Measurements from ENCODE around the gene RPL15.

The RPL15 gene

GRCh38 chr3:23923786-23924185 is 6.9 kb downstream of the RPL15 start:
- no peak overlapping the region for H3K27ac ChIP-seq (ENCODE audit: low read depth, low read length)
- no peak overlapping the region for H3K4me3 ChIP-seq (ENCODE audit: low read depth in 1 of 5, low read length in 5 of 5)
- H3K36me3 ChIP-seq (ENCODE audit: control insufficient read depth in 5 of 5, insufficient read depth in 5 of 5, low read length in 5 of 5), result peaks cover 16 to 32% (median 23%) of the 10 kb centered on the region in 5 donors
- H3K9me3 ChIP-seq (ENCODE audit: control insufficient read depth in 5 of 5, low read length in 5 of 5), result no peaks in the 10 kb centered on the region
- no peaks in the 10 kb centered on the region for H3K27me3 ChIP-seq (ENCODE audit: control insufficient read depth in 5 of 5, insufficient read depth in 4 of 5, low read length in 5 of 5)
- no peak overlapping the region for H3K9ac ChIP-seq (ENCODE audit: low read length in 5 of 5)
- H3K4me1 ChIP-seq (ENCODE audit: control insufficient read depth in 5 of 5, insufficient read depth in 5 of 5, low read length in 5 of 5), result peaks cover 0 to 9% (median 3%) of the 10 kb centered on the region in 5 donors

- Histone ChIP-seq H3K4me1 (ENCODE audit: control insufficient read depth in 5 of 5, insufficient read depth in 5 of 5, low read length in 5 of 5) (no peaks in the 10 kb centered on the region), H3K4me3 (ENCODE audit: low read depth in 1 of 5, low read length in 5 of 5) (no peak overlapping the region), H3K27ac (ENCODE audit: low read depth, low read length) (no peak overlapping the region), H3K9ac (ENCODE audit: low read length in 5 of 5) (no peak overlapping the region), H3K9me3 (ENCODE audit: control insufficient read depth in 5 of 5, low read length in 5 of 5) (no peaks in the 10 kb centered on the region), H3K27me3 (ENCODE audit: control insufficient read depth in 5 of 5, insufficient read depth in 4 of 5, low read length in 5 of 5) (no peaks in the 10 kb centered on the region), H3K36me3 (ENCODE audit: control insufficient read depth in 5 of 5, insufficient read depth in 5 of 5, low read length in 5 of 5) (peaks cover 1 to 13% (median 7%) of the 10 kb centered on the region in 5 donors)
These were observed 9.3 kb downstream of the RPL15 start for GRCh38 chr3:23926246-23926645.

- no peak overlapping the region for H3K9ac ChIP-seq (ENCODE audit: low read length in 5 of 5)
- H3K36me3 ChIP-seq (ENCODE audit: control insufficient read depth in 5 of 5, insufficient read depth in 5 of 5, low read length in 5 of 5), result peaks cover 0 to 10% (median 6%) of the 10 kb centered on the region in 5 donors
- no peaks in the 10 kb centered on the region for H3K4me1 ChIP-seq (ENCODE audit: control insufficient read depth in 5 of 5, insufficient read depth in 5 of 5, low read length in 5 of 5)
- H3K27me3 ChIP-seq (ENCODE audit: control insufficient read depth in 5 of 5, insufficient read depth in 4 of 5, low read length in 5 of 5), result no peaks in the 10 kb centered on the region
- H3K4me3 ChIP-seq (ENCODE audit: low read depth in 1 of 5, low read length in 5 of 5), result no peak overlapping the region
- H3K27ac ChIP-seq (ENCODE audit: low read depth, low read length), result no peak overlapping the region
- no peaks in the 10 kb centered on the region for H3K9me3 ChIP-seq (ENCODE audit: control insufficient read depth in 5 of 5, low read length in 5 of 5)
These were observed 9.8 kb downstream of the RPL15 start for GRCh38 chr3:23926736-23927135.

- H3K4me3 ChIP-seq (ENCODE audit: low read depth in 1 of 5, low read length in 5 of 5), result no peak overlapping the region
- H3K9me3 ChIP-seq (ENCODE audit: control insufficient read depth in 5 of 5, low read length in 5 of 5), result no peaks in the 10 kb centered on the region
- no peaks in the 10 kb centered on the region for H3K27me3 ChIP-seq (ENCODE audit: control insufficient read depth in 5 of 5, insufficient read depth in 4 of 5, low read length in 5 of 5)
- no peaks in the 10 kb centered on the region for H3K4me1 ChIP-seq (ENCODE audit: control insufficient read depth in 5 of 5, insufficient read depth in 5 of 5, low read length in 5 of 5)
- H3K36me3 ChIP-seq (ENCODE audit: control insufficient read depth in 5 of 5, insufficient read depth in 5 of 5, low read length in 5 of 5), result peaks cover 0 to 4% (median 0%) of the 10 kb centered on the region in 5 donors
- no peak overlapping the region for H3K27ac ChIP-seq (ENCODE audit: low read depth, low read length)
- H3K9ac ChIP-seq (ENCODE audit: low read length in 5 of 5), result no peak overlapping the region
These were observed 11.6 kb downstream of the RPL15 start for GRCh38 chr3:23928524-23928923.

GRCh38 chr3:23931597-23931996 is 14.7 kb downstream of the RPL15 start:
- Histone ChIP-seq H3K4me1 (ENCODE audit: control insufficient read depth in 5 of 5, insufficient read depth in 5 of 5, low read length in 5 of 5) (no peaks in the 10 kb centered on the region), H3K27me3 (ENCODE audit: control insufficient read depth in 5 of 5, insufficient read depth in 4 of 5, low read length in 5 of 5) (no peaks in the 10 kb centered on the region), H3K4me3 (ENCODE audit: low read depth in 1 of 5, low read length in 5 of 5) (no peak overlapping the region), H3K27ac (ENCODE audit: low read depth, low read length) (no peak overlapping the region), H3K36me3 (ENCODE audit: control insufficient read depth in 5 of 5, insufficient read depth in 5 of 5, low read length in 5 of 5) (no peaks in the 10 kb centered on the region), H3K9ac (ENCODE audit: low read length in 5 of 5) (no peak overlapping the region), H3K9me3 (ENCODE audit: control insufficient read depth in 5 of 5, low read length in 5 of 5) (no peaks in the 10 kb centered on the region)

- no peak overlapping the region for H3K4me3 ChIP-seq (ENCODE audit: low read depth in 1 of 5, low read length in 5 of 5)
- H3K4me1 ChIP-seq (ENCODE audit: control insufficient read depth in 5 of 5, insufficient read depth in 5 of 5, low read length in 5 of 5), result no peaks in the 10 kb centered on the region
- H3K27me3 ChIP-seq (ENCODE audit: control insufficient read depth in 5 of 5, insufficient read depth in 4 of 5, low read length in 5 of 5), result no peaks in the 10 kb centered on the region
- H3K27ac ChIP-seq (ENCODE audit: low read depth, low read length), result no peak overlapping the region
- H3K36me3 ChIP-seq (ENCODE audit: control insufficient read depth in 5 of 5, insufficient read depth in 5 of 5, low read length in 5 of 5), result no peaks in the 10 kb centered on the region
- H3K9ac ChIP-seq (ENCODE audit: low read length in 5 of 5), result no peak overlapping the region
- no peaks in the 10 kb centered on the region for H3K9me3 ChIP-seq (ENCODE audit: control insufficient read depth in 5 of 5, low read length in 5 of 5)
These were observed 15.6 kb downstream of the RPL15 start for GRCh38 chr3:23932571-23932970.

GRCh38 chr3:23934253-23934652 is 17.3 kb downstream of the RPL15 start:
- no peak overlapping the region for H3K4me3 ChIP-seq (ENCODE audit: low read depth in 1 of 5, low read length in 5 of 5)

GRCh38 chr3:23937296-23937695 is 20.4 kb downstream of the RPL15 start:
- Histone ChIP-seq H3K27me3 (ENCODE audit: control insufficient read depth in 5 of 5, insufficient read depth in 4 of 5, low read length in 5 of 5) (no peaks in the 10 kb centered on the region), H3K4me1 (ENCODE audit: control insufficient read depth in 5 of 5, insufficient read depth in 5 of 5, low read length in 5 of 5) (no peaks in the 10 kb centered on the region), H3K9ac (ENCODE audit: low read length in 5 of 5) (no peak overlapping the region), H3K4me3 (ENCODE audit: low read depth in 1 of 5, low read length in 5 of 5) (no peak overlapping the region), H3K27ac (ENCODE audit: low read depth, low read length) (no peak overlapping the region), H3K36me3 (ENCODE audit: control insufficient read depth in 5 of 5, insufficient read depth in 5 of 5, low read length in 5 of 5) (no peaks in the 10 kb centered on the region), H3K9me3 (ENCODE audit: control insufficient read depth in 5 of 5, low read length in 5 of 5) (peaks cover 0 to 5% (median 0%) of the 10 kb centered on the region in 5 donors)

More at GRCh38 chr3:23934253-23934652, 17.3 kb downstream of the RPL15 start:
- no peaks in the 10 kb centered on the region for H3K36me3 ChIP-seq (ENCODE audit: control insufficient read depth in 5 of 5, insufficient read depth in 5 of 5, low read length in 5 of 5)
- H3K27ac ChIP-seq (ENCODE audit: low read depth, low read length), result no peak overlapping the region
- H3K9ac ChIP-seq (ENCODE audit: low read length in 5 of 5), result no peak overlapping the region
- H3K27me3 ChIP-seq (ENCODE audit: control insufficient read depth in 5 of 5, insufficient read depth in 4 of 5, low read length in 5 of 5), result no peaks in the 10 kb centered on the region
- H3K9me3 ChIP-seq (ENCODE audit: control insufficient read depth in 5 of 5, low read length in 5 of 5), result peaks cover 0 to 5% (median 0%) of the 10 kb centered on the region in 5 donors
- H3K4me1 ChIP-seq (ENCODE audit: control insufficient read depth in 5 of 5, insufficient read depth in 5 of 5, low read length in 5 of 5), result no peaks in the 10 kb centered on the region

- H3K9ac ChIP-seq (ENCODE audit: low read length in 5 of 5), result no peak overlapping the region
These were observed 21.8 kb downstream of the RPL15 start for GRCh38 chr3:23938688-23939087.

GRCh38 chr3:23940775-23941174 is 23.8 kb downstream of the RPL15 start:
- no peaks in the 10 kb centered on the region for H3K36me3 ChIP-seq (ENCODE audit: control insufficient read depth in 5 of 5, insufficient read depth in 5 of 5, low read length in 5 of 5)
- H3K4me3 ChIP-seq (ENCODE audit: low read depth in 1 of 5, low read length in 5 of 5), result no peak overlapping the region
- H3K9me3 ChIP-seq (ENCODE audit: control insufficient read depth in 5 of 5, low read length in 5 of 5), result peaks cover 0 to 5% (median 0%) of the 10 kb centered on the region in 5 donors
- H3K27me3 ChIP-seq (ENCODE audit: control insufficient read depth in 5 of 5, insufficient read depth in 4 of 5, low read length in 5 of 5), result no peaks in the 10 kb centered on the region
- H3K9ac ChIP-seq (ENCODE audit: low read length in 5 of 5), result no peak overlapping the region
- H3K27ac ChIP-seq (ENCODE audit: low read depth, low read length), result no peak overlapping the region
- peaks cover 0 to 7% (median 5%) of the 10 kb centered on the region in 5 donors for H3K4me1 ChIP-seq (ENCODE audit: control insufficient read depth in 5 of 5, insufficient read depth in 5 of 5, low read length in 5 of 5)

More at GRCh38 chr3:23938688-23939087, 21.8 kb downstream of the RPL15 start:
- Histone ChIP-seq H3K27me3 (ENCODE audit: control insufficient read depth in 5 of 5, insufficient read depth in 4 of 5, low read length in 5 of 5) (no peaks in the 10 kb centered on the region), H3K4me3 (ENCODE audit: low read depth in 1 of 5, low read length in 5 of 5) (no peak overlapping the region), H3K9me3 (ENCODE audit: control insufficient read depth in 5 of 5, low read length in 5 of 5) (peaks cover 0 to 5% (median 0%) of the 10 kb centered on the region in 5 donors), H3K4me1 (ENCODE audit: control insufficient read depth in 5 of 5, insufficient read depth in 5 of 5, low read length in 5 of 5) (no peaks in the 10 kb centered on the region), H3K36me3 (ENCODE audit: control insufficient read depth in 5 of 5, insufficient read depth in 5 of 5, low read length in 5 of 5) (no peaks in the 10 kb centered on the region), H3K27ac (ENCODE audit: low read depth, low read length) (no peak overlapping the region)

- Histone ChIP-seq H3K4me1 (ENCODE audit: control insufficient read depth in 5 of 5, insufficient read depth in 5 of 5, low read length in 5 of 5) (peaks cover 0 to 10% (median 7%) of the 10 kb centered on the region in 5 donors), H3K9ac (ENCODE audit: low read length in 5 of 5) (no peak overlapping the region), H3K36me3 (ENCODE audit: control insufficient read depth in 5 of 5, insufficient read depth in 5 of 5, low read length in 5 of 5) (no peaks in the 10 kb centered on the region), H3K27ac (ENCODE audit: low read depth, low read length) (no peak overlapping the region), H3K9me3 (ENCODE audit: control insufficient read depth in 5 of 5, low read length in 5 of 5) (peaks cover 0 to 5% (median 0%) of the 10 kb centered on the region in 5 donors), H3K4me3 (ENCODE audit: low read depth in 1 of 5, low read length in 5 of 5) (no peak overlapping the region), H3K27me3 (ENCODE audit: control insufficient read depth in 5 of 5, insufficient read depth in 4 of 5, low read length in 5 of 5) (no peaks in the 10 kb centered on the region)
These were observed 24.5 kb downstream of the RPL15 start for GRCh38 chr3:23941440-23941839.

All from subcutaneous abdominal adipose tissue (tissue), 5 donors.